CD1c-positive myeloid dendritic cell (primary cell): ENCODE data around the gene GZMB.
A peak's percentile ranks its signal among the peaks of the same experiment; 100 is the strongest.
"Not testable (repeated sequence)": the region's sequence is repeated elsewhere in the genome, so short reads cannot be mapped to it uniquely, and the experiment has no call there.

Source experiments
- DNase-seq: peaks from one replicate; pipeline ENCODE4 v3.0.0-alpha.2; 2016; ENCODE audit errors: extremely low spot score

GZMB gene, protein sequence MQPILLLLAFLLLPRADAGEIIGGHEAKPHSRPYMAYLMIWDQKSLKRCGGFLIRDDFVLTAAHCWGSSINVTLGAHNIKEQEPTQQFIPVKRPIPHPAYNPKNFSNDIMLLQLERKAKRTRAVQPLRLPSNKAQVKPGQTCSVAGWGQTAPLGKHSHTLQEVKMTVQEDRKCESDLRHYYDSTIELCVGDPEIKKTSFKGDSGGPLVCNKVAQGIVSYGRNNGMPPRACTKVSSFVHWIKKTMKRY

DNA sequence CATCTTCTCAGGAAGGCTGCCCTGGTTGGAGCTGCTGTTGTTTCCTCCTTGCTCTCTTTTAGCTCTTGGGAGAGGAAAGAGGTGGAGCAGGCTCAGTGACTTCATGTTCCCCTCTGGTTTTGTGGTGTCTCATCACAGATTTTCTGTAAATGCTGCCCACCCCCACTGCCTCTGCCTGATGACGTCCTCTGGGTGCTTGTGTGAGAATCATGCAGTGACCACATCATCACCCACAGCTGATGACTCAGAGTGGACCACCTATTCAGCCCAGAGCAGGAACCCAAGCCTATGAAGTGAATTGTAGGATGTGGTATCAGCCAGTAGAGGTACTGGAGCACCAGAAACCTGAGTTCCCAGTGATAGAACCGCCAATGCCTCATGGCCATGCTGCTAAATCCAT is at the start of gene GZMB:
GZMB (minus strand) TSS at position 33 of the 400 bp plus-strand sequence; CDS start at position 3, 30 bp downstream.
- DNase-seq, result peak; percentile 23

DNA sequence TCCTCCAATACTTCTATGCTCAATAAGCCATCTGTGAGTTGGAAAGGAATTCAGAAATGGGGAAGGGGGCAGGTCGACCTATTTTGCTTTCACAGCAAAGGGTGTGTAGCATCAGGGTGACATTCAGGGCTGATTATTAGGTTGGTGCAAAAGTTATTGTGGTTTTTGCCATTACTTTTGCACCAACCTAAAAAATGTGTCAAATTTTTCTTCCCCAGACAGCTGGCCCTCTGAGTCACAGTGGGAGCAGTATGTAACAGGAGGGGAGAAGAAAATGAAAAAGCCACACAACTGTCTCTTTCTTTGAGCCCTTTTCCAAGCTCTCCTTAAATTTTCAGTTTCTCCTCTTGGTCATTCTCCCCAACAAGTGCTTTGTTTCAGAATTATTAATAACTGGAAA is 47.1 kb upstream of the GZMB start:
- no peak for DNase-seq

DNA sequence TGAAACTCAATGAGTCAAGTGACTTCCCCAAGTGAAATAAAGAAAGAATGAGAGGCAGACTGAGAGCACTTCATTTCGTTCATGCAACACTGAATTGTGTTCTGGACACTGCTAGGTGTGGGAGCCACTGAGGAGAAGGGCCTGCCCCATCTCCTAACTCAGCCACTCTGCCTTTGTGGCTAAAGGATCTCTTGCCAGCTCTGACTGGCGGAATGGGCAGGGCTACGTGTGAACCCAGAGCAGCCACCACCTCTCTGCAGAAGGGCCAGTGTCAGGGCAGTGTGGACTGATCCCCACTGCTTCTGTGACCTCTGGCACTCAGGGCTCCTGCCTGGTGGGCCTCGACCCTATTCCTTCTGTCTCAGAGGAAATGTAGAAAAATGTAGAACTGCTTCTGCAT is 46.5 kb upstream of the GZMB start:
- no peak for DNase-seq

DNA sequence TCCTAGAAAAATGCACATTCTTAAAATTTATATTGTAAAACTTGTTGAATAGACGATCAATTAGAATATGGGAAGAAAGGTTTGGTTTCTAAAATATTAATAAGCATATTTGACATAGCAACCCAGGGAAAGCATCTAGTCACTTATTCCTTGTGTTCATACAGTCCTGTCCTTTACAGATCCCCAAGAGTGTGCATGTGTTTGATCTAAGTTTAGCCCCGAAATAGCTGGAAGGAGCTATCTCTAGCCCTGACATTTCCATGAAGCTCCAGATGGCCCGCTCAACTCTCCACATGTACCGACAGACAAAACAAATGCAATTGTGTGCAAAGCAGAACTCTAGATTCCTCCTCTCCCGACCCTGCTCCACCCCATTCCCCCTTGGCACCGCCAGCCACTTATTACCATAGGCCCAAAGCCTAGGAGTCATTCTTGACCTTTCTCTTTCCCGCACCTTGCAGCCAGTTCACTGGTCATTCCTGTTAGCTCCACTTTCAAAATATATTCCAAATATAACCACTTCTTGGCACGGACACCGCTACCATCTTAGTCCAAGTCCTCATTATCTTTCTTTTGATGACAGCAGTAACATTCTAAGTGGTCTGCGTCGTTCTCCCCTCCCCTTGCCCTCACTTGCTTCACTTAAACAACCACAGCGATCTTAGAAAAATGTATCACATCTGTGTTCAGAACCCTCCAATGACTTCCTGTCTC is 45.4 kb upstream of the GZMB start:
- DNase-seq, result no peak

DNA sequence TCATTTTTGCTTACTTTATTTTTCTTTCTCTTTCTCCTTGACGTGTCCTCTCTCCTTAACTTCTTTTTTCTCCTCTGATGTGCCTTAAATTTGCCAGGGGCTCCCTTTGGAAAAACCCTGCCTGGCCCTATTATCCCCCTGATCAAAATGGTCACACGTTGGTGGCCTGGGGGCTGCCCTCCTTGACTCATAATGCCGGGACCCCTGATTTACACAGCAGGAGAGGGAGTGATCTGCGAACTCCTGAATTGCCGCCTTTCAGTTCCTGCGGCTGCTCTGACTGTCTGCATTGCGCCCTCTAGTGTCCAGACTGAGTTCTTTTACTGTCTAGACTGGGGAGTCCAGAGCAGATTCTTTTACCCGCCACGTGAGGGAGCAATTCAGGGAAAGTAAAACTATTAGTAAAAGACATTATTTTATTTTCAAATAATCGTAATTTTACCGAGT is 44.8 kb upstream of the GZMB start:
- DNase-seq, result peak; percentile 93

DNA sequence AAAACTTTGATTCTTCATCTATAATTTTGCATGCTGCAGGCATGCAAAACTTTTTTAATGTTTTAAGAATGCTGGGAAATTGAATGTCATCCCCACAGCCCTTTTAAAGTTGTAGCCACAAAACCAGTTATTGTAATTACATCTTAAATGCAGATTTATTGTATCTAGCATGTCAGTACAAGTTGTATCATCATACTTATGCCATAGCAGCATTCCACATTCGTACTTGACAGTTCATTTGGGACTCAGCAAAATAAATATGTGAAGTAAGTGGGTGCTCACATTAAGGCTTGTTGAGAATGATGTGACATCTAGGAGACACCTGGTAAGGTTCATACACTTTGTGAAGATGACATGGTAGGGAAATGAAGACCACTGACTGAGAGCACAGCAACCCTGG is 44.0 kb upstream of the GZMB start:
- no peak for DNase-seq

DNA sequence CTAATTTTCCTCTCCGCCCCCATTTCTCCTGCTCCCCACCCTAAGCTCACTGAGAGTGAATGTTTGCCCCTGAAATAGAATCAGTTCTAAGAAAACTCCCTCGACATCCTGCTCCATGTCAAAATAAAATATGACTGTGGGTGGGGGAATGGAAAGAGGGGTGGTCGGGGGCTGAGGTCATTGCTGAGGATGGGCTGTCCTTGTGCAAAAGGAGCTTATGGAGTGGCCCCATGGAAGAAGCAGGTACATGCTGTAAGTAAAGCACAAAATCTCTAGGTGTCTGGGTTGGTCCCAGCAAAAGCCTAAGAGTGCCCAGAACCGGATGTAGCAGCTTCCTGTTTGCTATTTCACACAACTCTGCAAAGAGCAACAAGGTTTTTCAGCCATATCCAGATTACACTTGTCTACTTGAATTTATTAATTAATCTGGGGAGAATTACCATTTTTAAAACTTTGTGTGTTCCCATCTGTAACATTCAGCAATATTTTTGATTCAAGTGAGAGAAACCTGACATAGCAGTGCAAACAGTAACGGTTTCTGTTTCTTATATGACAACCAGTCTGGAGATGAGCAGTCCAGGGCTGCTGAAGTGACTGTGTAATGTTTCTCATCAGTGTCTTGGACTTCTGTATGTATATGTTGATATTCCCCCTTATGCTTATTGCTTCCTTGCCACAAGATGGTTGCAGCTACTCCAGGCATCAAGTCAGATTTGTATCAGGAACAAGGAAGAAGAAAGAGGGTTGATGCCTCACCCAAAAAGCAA is 40.4 kb upstream of the GZMB start:
- peak; percentile 34 for DNase-seq

DNA sequence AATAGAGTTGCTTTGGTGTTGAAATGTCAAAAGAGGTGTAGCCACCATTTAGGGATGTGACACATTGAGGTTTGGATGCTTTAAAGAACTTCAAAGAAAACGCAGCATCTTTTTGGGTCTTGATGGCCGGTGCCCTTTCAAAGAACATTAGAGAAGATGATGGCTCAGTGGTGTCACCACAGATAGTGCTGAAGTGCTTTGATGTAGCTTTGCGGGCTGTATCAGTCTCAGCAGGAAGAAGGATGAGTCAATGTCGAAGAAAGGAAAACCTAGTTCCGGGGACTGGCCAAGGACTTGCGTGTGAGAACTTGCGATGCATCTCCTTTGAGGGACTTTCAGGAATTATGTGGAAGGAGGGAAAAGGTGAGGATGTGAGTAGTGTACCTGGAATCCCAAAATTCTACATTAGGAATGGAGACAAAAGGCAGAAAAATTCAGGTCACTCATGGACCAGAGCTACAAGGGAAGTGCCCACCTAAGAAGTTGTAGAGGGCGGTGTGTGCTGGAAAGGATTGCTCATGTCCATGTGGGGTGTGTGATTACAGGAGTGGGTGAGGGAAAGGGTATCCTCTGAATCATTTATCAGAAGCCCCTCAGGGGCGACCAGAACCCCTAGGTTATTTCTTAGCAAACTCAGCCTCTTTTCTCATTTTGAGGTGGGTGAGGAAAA is 39.7 kb upstream of the GZMB start:
- peak; percentile 51 for DNase-seq

DNA sequence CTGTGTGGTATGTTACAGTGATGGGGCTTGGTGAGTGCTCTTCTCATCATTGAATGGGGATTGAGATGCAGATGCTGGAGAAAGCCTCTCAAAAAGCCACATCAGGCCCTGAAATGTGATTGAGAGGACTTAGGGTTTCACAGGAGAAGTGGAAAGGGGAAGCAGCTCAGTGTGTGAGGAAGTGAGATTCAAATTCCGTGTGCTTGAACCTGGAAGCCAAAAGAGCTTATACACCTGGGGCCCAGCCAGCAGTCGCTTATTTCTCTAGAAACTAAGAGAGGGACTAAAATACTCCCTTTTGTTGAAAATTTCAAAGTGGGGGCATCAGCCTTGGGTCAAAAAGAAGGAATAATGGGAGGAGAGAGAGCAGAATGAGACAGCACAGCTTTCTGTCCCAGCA is 39.1 kb upstream of the GZMB start:
- DNase-seq, result peak; percentile 72

DNA sequence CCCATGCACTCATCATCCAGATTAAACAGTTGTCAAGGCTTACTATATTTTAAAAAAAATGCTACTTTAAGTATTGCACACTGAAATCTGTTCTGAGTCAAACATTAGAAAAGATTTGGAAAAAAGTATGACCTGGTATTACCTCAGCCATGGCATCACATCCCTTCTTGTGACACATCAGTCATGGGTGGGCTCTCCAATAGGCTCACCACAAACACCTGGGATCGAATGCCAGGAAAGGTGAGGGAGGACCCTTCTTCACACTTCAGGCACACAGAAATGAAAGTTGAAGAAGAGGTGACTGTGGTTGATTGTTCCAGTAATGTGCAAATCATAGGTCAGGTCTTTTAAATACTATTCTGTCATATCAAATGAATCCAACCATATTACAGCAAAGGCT is 36.6 kb upstream of the GZMB start:
- no peak for DNase-seq

DNA sequence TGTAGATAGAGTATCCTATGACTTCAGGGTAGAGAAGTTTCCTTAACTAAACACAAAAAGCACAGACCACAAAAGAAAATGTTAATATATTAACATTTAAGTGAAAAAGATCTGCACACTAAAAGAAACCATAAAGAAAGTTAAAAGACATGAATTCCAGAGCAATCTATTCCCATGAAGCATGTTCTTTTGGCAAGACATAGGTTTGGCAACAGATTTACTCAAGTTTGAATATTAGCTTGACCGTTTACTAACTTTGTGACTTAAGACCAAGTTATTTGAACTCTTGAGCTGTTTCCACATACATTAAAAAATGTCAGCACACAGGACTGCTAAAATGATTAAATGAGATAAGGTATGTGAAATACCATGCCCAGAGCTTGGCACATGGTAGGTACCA is 35.7 kb upstream of the GZMB start:
- DNase-seq, result no peak

DNA sequence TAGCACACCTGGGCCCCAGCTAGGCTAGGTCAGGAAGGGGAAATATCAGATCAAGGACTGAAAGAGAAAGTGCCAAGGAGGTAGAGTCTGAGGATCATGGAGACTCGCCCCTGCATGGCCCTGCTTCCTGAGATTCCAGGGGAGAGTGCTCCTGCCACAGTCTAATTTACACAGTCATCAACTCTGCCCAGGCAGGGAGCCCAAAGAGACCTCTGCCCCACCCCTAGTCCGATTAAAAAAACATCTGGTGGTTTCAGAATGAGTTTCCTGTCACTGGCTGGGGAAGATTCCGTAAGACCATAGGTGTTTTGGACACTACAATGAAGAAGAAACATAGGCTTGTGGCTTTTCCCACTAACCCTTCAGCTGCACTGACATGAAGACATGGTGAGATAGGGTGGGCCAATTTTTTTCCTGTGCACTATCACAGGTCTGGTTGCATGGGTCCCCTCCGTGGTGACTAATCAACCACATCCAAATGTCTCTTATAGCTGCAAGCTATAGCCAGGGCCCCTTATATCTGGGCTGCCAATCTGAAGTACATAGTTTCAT is 31.5 kb upstream of the GZMB start:
- no peak for DNase-seq

DNA sequence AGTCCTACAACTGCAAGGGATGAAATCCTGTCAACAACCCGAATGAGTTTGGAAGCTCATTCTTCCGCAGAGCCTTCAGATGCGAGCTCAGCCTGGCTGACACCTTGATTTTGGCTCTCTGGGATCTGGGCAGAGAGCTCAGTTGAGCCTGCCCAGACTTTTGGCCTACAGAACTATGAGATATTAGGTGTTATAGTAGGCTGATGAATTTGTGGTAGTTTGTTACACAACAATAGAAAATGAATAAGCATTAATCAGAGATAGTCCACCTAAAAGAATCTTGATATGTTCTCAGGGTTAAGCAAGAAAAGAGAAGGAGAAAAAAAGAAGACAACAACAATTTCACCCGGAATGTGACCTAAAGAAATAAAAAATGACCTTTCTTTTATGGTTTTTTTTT is 30.4 kb upstream of the GZMB start:
- no peak for DNase-seq

DNA sequence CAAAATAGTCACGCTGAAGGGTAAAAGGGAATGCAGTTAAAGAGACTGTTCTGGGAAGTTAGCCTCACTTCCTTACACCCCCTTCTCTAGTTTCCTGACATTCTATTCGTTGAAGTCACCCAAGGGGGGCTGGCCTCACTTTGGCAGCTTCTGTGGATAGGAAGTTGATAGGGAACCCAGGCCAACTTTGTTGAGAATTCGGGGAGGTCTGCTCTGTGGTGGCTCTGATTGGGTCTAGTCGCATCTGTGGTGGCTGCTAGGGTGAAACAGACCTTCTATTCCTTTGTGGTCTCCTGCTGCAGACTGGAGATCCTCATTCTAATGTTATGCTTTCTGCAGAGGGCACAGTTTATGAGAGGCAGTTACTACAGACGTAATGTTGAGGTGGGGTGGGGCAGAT is 28.8 kb upstream of the GZMB start:
- DNase-seq, result peak; percentile 28

DNA sequence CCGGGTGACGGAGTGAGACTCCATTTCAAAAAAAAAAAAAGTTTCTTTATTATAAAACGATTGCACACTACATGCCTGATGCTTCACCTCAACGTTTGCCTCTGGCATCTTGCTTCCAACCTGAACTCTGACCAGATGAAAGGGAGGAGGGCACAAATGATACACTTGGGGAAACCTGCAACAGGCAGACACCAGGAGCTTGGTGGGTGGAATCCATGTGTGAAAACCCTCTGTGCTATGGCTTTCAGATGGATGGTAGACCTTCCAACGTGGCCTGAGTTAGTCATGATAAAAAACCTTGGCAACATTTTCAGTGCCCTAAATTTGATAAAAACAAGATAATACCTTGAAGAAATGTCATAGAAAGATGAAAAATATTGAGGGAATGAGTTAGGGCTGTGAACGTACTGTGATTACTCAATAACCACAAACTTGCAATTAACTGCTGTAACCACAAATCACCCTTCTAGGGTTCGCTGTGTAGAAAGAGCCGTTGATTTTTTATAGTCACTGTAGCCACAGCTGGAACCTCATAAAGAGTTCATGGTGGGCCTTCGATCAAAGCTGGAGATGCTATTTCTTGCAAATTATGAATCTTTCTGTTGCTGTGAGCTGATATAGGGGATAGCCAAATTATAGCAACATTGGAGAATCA is 26.1 kb upstream of the GZMB start:
- DNase-seq, result no peak

DNA sequence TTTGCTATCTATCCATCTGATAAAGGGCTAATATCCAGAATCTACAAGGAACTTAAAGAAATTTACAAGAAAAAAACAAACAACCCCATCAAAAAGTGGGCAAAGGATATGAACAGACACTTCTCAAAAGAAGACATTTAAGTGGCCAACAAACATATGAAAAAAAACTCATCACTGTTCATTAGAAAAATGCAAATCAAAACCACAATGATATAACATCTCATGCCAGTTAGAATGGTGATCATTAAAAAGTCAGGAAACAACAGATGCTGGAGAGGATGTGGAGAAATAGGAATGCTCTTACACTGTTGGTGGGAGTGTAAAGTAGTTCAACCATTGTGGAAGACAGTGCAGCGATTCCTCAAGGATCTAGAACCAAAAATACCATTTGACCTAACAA is 14.4 kb upstream of the GZMB start:
- DNase-seq, result not testable (repeated sequence)

DNA sequence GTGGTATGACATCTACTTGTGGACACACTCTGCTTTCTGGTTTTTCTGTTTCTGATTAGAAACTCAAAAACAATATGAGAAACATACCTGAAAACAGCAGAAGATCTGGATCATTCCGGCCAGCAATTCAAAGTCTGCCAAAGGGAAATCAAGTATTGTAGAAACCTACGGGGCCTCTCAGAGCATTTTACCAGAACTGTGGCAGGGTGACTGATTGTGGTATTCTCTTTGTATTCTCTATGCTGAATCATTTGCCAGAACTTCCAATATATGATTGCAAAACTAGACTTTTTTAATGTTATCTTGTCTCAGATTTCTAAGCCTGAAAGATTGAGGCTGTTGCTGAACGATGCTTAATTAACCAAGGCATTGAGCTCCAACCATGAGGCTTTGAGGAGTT is 5.9 kb upstream of the GZMB start:
- DNase-seq, result no peak

DNA sequence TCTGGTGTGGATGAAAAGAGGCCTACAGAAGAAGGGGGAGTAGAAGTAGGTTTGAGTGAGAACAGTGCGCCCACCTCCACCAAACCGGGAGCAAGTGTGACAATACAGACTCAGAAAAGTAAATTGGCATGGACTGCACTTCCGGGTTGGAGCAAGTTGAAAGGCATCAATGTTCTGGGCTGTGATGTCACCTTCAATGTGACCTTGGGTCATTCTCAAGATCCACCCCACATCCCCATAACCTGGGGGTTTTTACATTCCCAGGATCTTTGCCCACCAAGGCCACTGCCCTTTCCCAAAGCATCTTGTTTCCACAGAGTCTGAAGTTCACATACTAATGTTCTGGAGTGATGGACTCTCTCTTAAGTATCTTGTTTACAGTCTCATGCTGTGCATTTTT is 5.3 kb upstream of the GZMB start:
- DNase-seq, result no peak

DNA sequence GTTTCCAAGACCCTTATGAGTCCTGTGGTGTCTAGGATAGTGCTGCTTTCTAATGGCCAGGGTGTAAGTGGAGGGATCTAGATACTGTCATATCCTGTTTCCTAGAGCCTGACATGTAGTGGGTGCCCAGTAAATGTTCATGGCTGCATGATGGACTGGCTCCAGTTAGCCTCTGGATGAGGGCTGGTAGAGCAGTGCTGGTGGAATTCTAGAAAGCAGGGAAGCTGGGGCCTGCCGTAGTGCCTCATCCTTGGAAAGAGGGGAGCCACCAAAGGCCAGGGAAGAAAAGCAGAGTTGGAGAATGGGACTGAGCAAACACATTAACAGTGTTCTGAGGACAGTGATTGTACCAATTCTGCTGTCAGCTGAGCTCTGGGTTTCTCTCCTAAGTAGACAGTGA is 637 bp downstream of the GZMB start:
- no peak for DNase-seq

DNA sequence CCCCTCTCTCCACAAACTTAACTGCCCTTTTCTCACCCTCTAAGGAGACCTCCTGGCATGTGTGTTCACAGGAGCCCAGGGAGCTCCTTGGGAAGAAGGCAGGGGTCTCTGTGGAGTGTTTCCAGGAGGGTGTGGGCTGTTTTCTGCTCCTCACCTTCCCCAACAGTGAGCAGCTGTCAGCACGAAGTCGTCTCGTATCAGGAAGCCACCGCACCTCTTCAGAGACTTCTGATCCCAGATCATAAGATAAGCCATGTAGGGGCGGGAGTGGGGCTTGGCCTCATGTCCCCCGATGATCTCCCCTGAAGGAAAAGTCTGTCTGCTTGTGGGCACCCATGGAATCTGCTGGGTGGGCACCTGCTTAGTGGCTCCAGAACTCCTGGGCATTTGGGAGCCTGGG is 1.2 kb downstream of the GZMB start:
- DNase-seq, result no peak

DNA sequence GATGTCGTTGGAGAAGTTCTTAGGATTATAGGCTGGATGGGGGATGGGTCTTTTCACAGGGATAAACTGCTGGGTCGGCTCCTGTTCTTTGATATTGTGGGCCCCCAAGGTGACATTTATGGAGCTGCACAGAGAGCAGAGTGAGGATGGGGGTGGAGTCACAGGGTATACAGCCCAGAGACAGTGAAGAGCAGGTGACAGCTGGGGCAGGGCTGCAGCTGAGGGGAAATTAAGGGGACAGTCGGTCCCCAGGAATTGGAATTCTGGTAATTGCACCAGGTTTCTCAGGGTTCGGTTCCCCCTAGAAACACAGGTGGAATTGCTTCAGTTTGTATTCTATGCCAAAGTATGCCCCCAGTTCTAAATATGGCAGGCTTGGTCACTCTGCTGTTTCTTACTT is 1.7 kb downstream of the GZMB start:
- DNase-seq, result no peak
